ENCODE measurements around the gene DPP6.
"Not testable (repeated sequence)": the region's sequence is repeated elsewhere in the genome, so short reads cannot be mapped to it uniquely, and the experiment has no call there.

DNA sequence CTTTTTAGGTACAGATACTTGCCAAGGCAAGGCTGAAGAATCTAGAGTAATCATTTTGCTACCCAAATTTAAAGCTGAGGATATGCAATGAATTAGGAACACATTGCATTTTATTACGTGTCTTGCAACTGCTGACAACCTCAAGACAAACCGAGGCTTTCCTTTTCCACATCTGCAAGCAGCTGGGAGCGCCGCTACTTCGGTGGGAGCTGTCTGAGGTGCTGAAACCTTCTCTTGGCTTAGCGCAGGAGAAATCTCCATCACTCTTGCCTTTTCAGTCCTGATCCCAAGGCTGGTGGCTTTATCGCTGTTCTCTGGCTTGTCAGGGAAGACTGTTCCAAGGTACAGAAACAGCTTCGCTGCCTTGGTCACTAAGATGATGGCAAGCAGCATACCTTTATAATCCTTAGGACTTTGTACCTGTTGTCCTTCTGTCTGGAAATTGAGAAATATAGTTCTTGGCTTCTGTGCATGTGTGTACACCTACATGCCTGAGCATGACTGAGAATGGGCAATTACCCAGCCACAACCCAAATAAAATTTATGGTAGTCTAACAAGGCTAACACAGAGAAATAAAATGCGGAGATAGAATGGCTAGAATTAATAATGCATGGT, 3.4 kb downstream of the DPP6 start:
- TF ChIP-seq, protein P1, sequence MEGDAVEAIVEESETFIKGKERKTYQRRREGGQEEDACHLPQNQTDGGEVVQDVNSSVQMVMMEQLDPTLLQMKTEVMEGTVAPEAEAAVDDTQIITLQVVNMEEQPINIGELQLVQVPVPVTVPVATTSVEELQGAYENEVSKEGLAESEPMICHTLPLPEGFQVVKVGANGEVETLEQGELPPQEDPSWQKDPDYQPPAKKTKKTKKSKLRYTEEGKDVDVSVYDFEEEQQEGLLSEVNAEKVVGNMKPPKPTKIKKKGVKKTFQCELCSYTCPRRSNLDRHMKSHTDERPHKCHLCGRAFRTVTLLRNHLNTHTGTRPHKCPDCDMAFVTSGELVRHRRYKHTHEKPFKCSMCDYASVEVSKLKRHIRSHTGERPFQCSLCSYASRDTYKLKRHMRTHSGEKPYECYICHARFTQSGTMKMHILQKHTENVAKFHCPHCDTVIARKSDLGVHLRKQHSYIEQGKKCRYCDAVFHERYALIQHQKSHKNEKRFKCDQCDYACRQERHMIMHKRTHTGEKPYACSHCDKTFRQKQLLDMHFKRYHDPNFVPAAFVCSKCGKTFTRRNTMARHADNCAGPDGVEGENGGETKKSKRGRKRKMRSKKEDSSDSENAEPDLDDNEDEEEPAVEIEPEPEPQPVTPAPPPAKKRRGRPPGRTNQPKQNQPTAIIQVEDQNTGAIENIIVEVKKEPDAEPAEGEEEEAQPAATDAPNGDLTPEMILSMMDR (IDR thresholded peaks at IDR 0.05) = not testable (repeated sequence)
- TF ChIP-seq POLR2AphosphoS5, POLR2A (IDR thresholded peaks at IDR 0.05): not testable (repeated sequence)
